CD14-positive monocyte (primary cell): ENCODE data around the gene CREBL2. TPM values are rescaled to one million over a fixed set of nuclear protein-coding genes. Genes with fewer than 3 reads are reported as not detected.

Source experiments
- DNase-seq, 3 donors: peaks; one replicate each; pipeline ENCODE4 v3.0.0-alpha.2; 2011 to 2022
- H2AFZ ChIP-seq: 2 replicates; pipeline ENCODE4 v1.6.0; 2012; ENCODE audit warnings: mild to moderate bottlenecking, low read depth, low read length, inconsistent platforms; ENCODE audit not compliant: insufficient read depth, poor library complexity, severe bottlenecking
- H3K27ac ChIP-seq, 2 donors: 1 replicate in 1 of 2; 2 replicates in 1 of 2; pipeline ENCODE4 v1.5.1; 2012 to 2013; ENCODE audit warnings: low read length in 2 of 2, control low read depth in 1 of 2, inconsistent platforms in 1 of 2, low read depth in 1 of 2, mild to moderate bottlenecking in 1 of 2
- H3K27me3 ChIP-seq, 2 donors: one replicate each; pipeline versions ENCODE4 v1.6.0 to v1.6.1; 2011 to 2013; ENCODE audit warnings: low read length in 2 of 2; ENCODE audit not compliant: control insufficient read depth in 2 of 2, insufficient read depth in 2 of 2
- H3K36me3 ChIP-seq, 2 donors: replicated peaks in 1 of 2; 1 replicate in 1 of 2; 2 replicates in 1 of 2; pipeline versions ENCODE4 v1.5.1 to v1.6.1; 2012 to 2013; ENCODE audit warnings: low read length in 2 of 2, control low read depth in 1 of 2, inconsistent platforms in 1 of 2, mild to moderate bottlenecking in 1 of 2; ENCODE audit not compliant: insufficient read depth in 2 of 2, control insufficient read depth in 1 of 2
- H3K4me1 ChIP-seq, 2 donors: 1 replicate in 1 of 2; 2 replicates in 1 of 2; pipeline versions ENCODE4 v1.5.1 to v1.6.1; 2012 to 2013; ENCODE audit warnings: low read length in 2 of 2, control low read depth in 1 of 2, inconsistent platforms in 1 of 2, mild to moderate bottlenecking in 1 of 2, moderate library complexity in 1 of 2; ENCODE audit not compliant: insufficient read depth in 2 of 2, control insufficient read depth in 1 of 2
- H3K4me2 ChIP-seq: replicated peaks from 2 replicates; pipeline ENCODE3; 2012; ENCODE audit warnings: low read length, moderate library complexity, mild to moderate bottlenecking; ENCODE audit not compliant: poor library complexity, severe bottlenecking; ENCODE audit errors: extremely low read depth
- H3K4me3 ChIP-seq, 3 experiments: fragments of 200-600 bp in 1 of 3; sonication (generic) in 1 of 3; replicated peaks in 1 of 3; 1 replicate in 2 of 3; 2 replicates in 1 of 3; pipeline ENCODE4 v1.5.1; 2011 to 2013; ENCODE audit warnings: low read length in 3 of 3, mild to moderate bottlenecking in 3 of 3, control low read depth in 2 of 3, low read depth in 2 of 3, inconsistent platforms in 1 of 3, moderate library complexity in 1 of 3
- H3K79me2 ChIP-seq: 2 replicates; pipeline ENCODE4 v1.6.0; 2012; ENCODE audit warnings: mild to moderate bottlenecking, control low read depth, inconsistent platforms, low read length, moderate library complexity; ENCODE audit not compliant: insufficient read depth
- H3K9ac ChIP-seq: 2 replicates; pipeline ENCODE4 v1.6.0; 2017; ENCODE audit warnings: low read length, mild to moderate bottlenecking; ENCODE audit not compliant: insufficient read depth, poor library complexity, severe bottlenecking
- H3K9me3 ChIP-seq, 2 donors: replicated peaks in 1 of 2; 1 replicate in 1 of 2; 2 replicates in 1 of 2; pipeline versions ENCODE4 v1.5.1 to v1.6.1; 2012 to 2013; ENCODE audit warnings: low read length in 2 of 2, control low read depth in 1 of 2; ENCODE audit not compliant: control insufficient read depth in 1 of 2, insufficient read depth in 1 of 2
- H4K20me1 ChIP-seq: 2 replicates; pipeline ENCODE4 v1.6.0; 2012; ENCODE audit warnings: mild to moderate bottlenecking, low read length, control low read depth, moderate library complexity; ENCODE audit not compliant: insufficient read depth
- H3K27ac Mint-ChIP-seq, 7 donors: one replicate each; pipeline ENCODE4 v1.8.0; 2020; ENCODE audit warnings: mild to moderate bottlenecking in 7 of 7, mixed read lengths in 7 of 7, moderate library complexity in 6 of 7, inconsistent platforms in 2 of 7
- H3K27me3 Mint-ChIP-seq, 3 donors: one replicate each; pipeline ENCODE4 v1.8.0; 2021 to 2022; ENCODE audit warnings: low read depth in 3 of 3, mild to moderate bottlenecking in 3 of 3, mixed read lengths in 3 of 3, moderate library complexity in 3 of 3, inconsistent platforms in 1 of 3
- H3K36me3 Mint-ChIP-seq, 2 donors: one replicate each; pipeline ENCODE4 v1.8.0; 2020; ENCODE audit warnings: mixed read lengths in 2 of 2, inconsistent platforms in 1 of 2, mild to moderate bottlenecking in 1 of 2
- H3K4me1 Mint-ChIP-seq: one replicate; pipeline ENCODE4 v1.8.0; 2020; ENCODE audit warnings: mild to moderate bottlenecking, mixed read lengths
- H3K4me3 Mint-ChIP-seq, 2 donors: one replicate each; pipeline ENCODE4 v1.8.0; 2020; ENCODE audit warnings: mild to moderate bottlenecking in 2 of 2, mixed read lengths in 2 of 2, moderate library complexity in 1 of 2
- H3K9me3 Mint-ChIP-seq, 7 donors: one replicate each; pipeline ENCODE4 v1.8.0; 2020 to 2022; ENCODE audit warnings: mixed read lengths in 7 of 7, mild to moderate bottlenecking in 6 of 7, moderate library complexity in 6 of 7, inconsistent platforms in 2 of 7
- CTCF ChIP-seq: fragments of 200-600 bp; IDR thresholded peaks from one replicate; pipeline ENCODE4 v1.8.0; 2022; ENCODE audit warnings: antibody characterized with exemption, mild to moderate bottlenecking
- WGBS: methylation state at CpG from one replicate; pipeline ENCODE4 v1.1.5; 2013; ENCODE audit warnings: missing lambda C conversion rate; ENCODE audit not compliant: insufficient coverage; 5-methylcytosine and 5-hydroxymethylcytosine counted together
- intact Hi-C, 2 donors: fragments of 100-400 bp; cut with micrococcal nuclease; formaldehyde crosslinking; loops; one replicate each; pipeline versions ENCODE4 v1.15.0 to v1.15.1; 2023
- polyA plus RNA-seq, 3 donors: library from polyadenylated mRNA; depleted of rRNA in 1 of 3; unstranded in 2 of 3; stranded (reverse) in 1 of 3; fragments of 300-500 nt in 2 of 3; fragments of >200 nt in 1 of 3; fragmentation: Illumina TruSeq in 2 of 3; gene quantifications; 1 replicate in 2 of 3; 2 replicates in 1 of 3; pipeline ENCODE4 v1.2.3, GENCODE V29; 2012 to 2021

The CREBL2 gene
- polyA plus RNA-seq, 3 donors, result 14.4 to 45.9 (median 38.2) TPM

- H3K4me1 ChIP-seq, result no peaks in the 10 kb centered on the region
- WGBS, result 100% methylated on average over 2 of the region's 6 CpGs
Observed at GRCh38 chr12:12620730-12621315, 9.1 kb downstream of the CREBL2 start.

GRCh38 chr12:12622418-12622817 lies 10.7 kb downstream of the CREBL2 start:
- no peak overlapping the region for H3K4me3 Mint-ChIP-seq
- Histone ChIP-seq H3K79me2 (peaks cover 13% of the 10 kb centered on the region), H3K9me3 (peaks cover 0 to 6% of the 10 kb centered on the region in 2 donors), H4K20me1 (peaks cover 61% of the 10 kb centered on the region), H3K27me3 (no peaks in the 10 kb centered on the region), H3K4me3 (no peak overlapping the region), H3K36me3 (peaks cover 6 to 14% of the 10 kb centered on the region in 2 donors), H3K4me2 (no peak overlapping the region), H3K27ac (peak overlapping the region in 1 of 2 donors; percentile 51), H3K4me1 (no peaks in the 10 kb centered on the region), H3K9ac (no peak overlapping the region), H2AFZ (no peak overlapping the region)
- no peak for DNase-seq
- peaks cover 0 to 9% (median 6%) of the 10 kb centered on the region in 7 donors for H3K9me3 Mint-ChIP-seq
- 13% methylated on average over 2 of the region's 3 CpGs for WGBS
- TF ChIP-seq CTCF, result no peak
- H3K27ac Mint-ChIP-seq, result peak overlapping the region in 3 of 7 donors; percentile 4 to 72 (median 49)
- peaks cover 28 to 53% of the 10 kb centered on the region in 2 donors for H3K36me3 Mint-ChIP-seq
- intact Hi-C loops, result no loop called here
- peaks cover 8% of the 10 kb centered on the region for H3K4me1 Mint-ChIP-seq
- no peaks in the 10 kb centered on the region for H3K27me3 Mint-ChIP-seq

More at GRCh38 chr12:12620730-12621315, 9.1 kb downstream of the CREBL2 start:
- Mint-ChIP-seq H3K36me3 (peaks cover 37 to 63% of the 10 kb centered on the region in 2 donors), H3K9me3 (peaks cover 0 to 9% (median 6%) of the 10 kb centered on the region in 7 donors), H3K27ac (no peak overlapping the region), H3K4me1 (peaks cover 12% of the 10 kb centered on the region), H3K27me3 (no peaks in the 10 kb centered on the region), H3K4me3 (no peak overlapping the region)
- Histone ChIP-seq H3K9me3 (peaks cover 0 to 6% of the 10 kb centered on the region in 2 donors), H3K27me3 (no peaks in the 10 kb centered on the region), H3K4me3 (no peak overlapping the region), H2AFZ (no peak overlapping the region), H3K27ac (no peak overlapping the region), H4K20me1 (peaks cover 47% of the 10 kb centered on the region), H3K9ac (no peak overlapping the region), H3K36me3 (peaks cover 6 to 23% of the 10 kb centered on the region in 2 donors), H3K4me2 (no peak overlapping the region), H3K79me2 (peaks cover 15% of the 10 kb centered on the region)
- DNase-seq, result no peak
- intact Hi-C loops, result no loop called here
- TF ChIP-seq CTCF, result no peak
